Iris pigment epithelial cell (primary cell): ENCODE results near the gene ERI3.

Experiments
- DNase-seq: peaks from one replicate; pipeline ENCODE4 v3.0.0-alpha.2; 2011; ENCODE audit warnings: low read depth

Gene ERI3

GRCh38 chr1:44237721-44238457 is 117.2 kb downstream of the ERI3 start:
- DNase-seq = peak; percentile 27

GRCh38 chr1:44236490-44237272 is 118.4 kb downstream of the ERI3 start:
- no peak for DNase-seq

- DNase-seq = no peak
These were observed 119.2 kb downstream of the ERI3 start for GRCh38 chr1:44235808-44236207.

- DNase-seq = no peak
These were observed 121.5 kb downstream of the ERI3 start for GRCh38 chr1:44233593-44233992.

GRCh38 chr1:44230796-44231195 is 124.3 kb downstream of the ERI3 start:
- DNase-seq = no peak

GRCh38 chr1:44229435-44230167 is 125.5 kb downstream of the ERI3 start:
- no peak for DNase-seq

- DNase-seq = no peak
These were observed 126.8 kb downstream of the ERI3 start for GRCh38 chr1:44228218-44228617.

- no peak for DNase-seq
These were observed 127.8 kb downstream of the ERI3 start for GRCh38 chr1:44227211-44227610.

GRCh38 chr1:44225761-44226160 is 129.3 kb downstream of the ERI3 start:
- DNase-seq = no peak

- no peak for DNase-seq
These were observed 131.9 kb downstream of the ERI3 start for GRCh38 chr1:44223187-44223610.

- DNase-seq = no peak
These were observed 132.5 kb downstream of the ERI3 start for GRCh38 chr1:44222397-44223186.

- DNase-seq = no peak
These were observed 133.3 kb downstream of the ERI3 start for GRCh38 chr1:44221769-44222168.

- no peak for DNase-seq
These were observed 134.3 kb downstream of the ERI3 start for GRCh38 chr1:44220755-44221154.

- DNase-seq = peak; percentile 65
These were observed 134.9 kb downstream of the ERI3 start for GRCh38 chr1:44220001-44220751.

GRCh38 chr1:44219301-44219626 is 135.8 kb downstream of the ERI3 start:
- DNase-seq = no peak

- no peak for DNase-seq
These were observed 136.4 kb downstream of the ERI3 start for GRCh38 chr1:44218503-44219300.

GRCh38 chr1:44217809-44218410 is 137.1 kb downstream of the ERI3 start:
- peak; percentile 60 for DNase-seq

GRCh38 chr1:44213222-44214112 is 141.6 kb downstream of the ERI3 start, which contains the start of gene DMAP1:
DMAP1 (plus strand) TSS chr1:44213471; CDS start chr1:44213754, 283 bp downstream.
- DNase-seq = peak; percentile 80
